OCI-LY1 (cell line): ENCODE measurements around the gene NEUROD6.

Experiments
- H2AFZ ChIP-seq: fragments of 200-600 bp; sonication (generic), shearing (Covaris generic); 2 replicates; pipeline ENCODE4 v1.6.0; 2014; ENCODE audit warnings: antibody characterized with exemption, mild to moderate bottlenecking, low read length
- H3F3A ChIP-seq: fragments of 200-600 bp; sonication (generic), shearing (Covaris generic); 2 replicates; pipeline ENCODE4 v1.6.0; 2014; ENCODE audit warnings: mild to moderate bottlenecking, antibody characterized with exemption, low read length, moderate library complexity; ENCODE audit not compliant: insufficient read depth
- H3K27ac ChIP-seq: fragments of 200-600 bp; sonication (generic); 2 replicates; pipeline ENCODE4 v1.5.1; 2014; ENCODE audit warnings: low read length, mixed run types, mild to moderate bottlenecking, low read depth; ENCODE audit not compliant: poor library complexity, severe bottlenecking
- H3K27me3 ChIP-seq: fragments of 200-600 bp; sonication (generic); 2 replicates; pipeline ENCODE4 v1.6.0; 2014; ENCODE audit warnings: antibody characterized with exemption, mild to moderate bottlenecking, low read length, moderate library complexity; ENCODE audit not compliant: insufficient read depth
- H3K36me3 ChIP-seq: fragments of 200-600 bp; sonication (generic); 2 replicates; pipeline ENCODE4 v1.6.1; 2014; ENCODE audit warnings: mild to moderate bottlenecking, antibody characterized with exemption, low read length, moderate library complexity, mixed read lengths; ENCODE audit not compliant: insufficient read depth
- H3K4me1 ChIP-seq: fragments of 200-600 bp; sonication (generic); 2 replicates; pipeline ENCODE4 v1.5.1; 2014; ENCODE audit warnings: mild to moderate bottlenecking, low read length, moderate library complexity; ENCODE audit not compliant: insufficient read depth, severe bottlenecking
- H3K4me2 ChIP-seq: fragments of 200-600 bp; sonication (generic), shearing (Covaris generic); 2 replicates; pipeline ENCODE4 v1.6.1; 2014; ENCODE audit warnings: low read length
- H3K4me3 ChIP-seq: fragments of 200-600 bp; sonication (generic); 2 replicates; pipeline ENCODE4 v1.5.1; 2014; ENCODE audit warnings: low read length, low read depth, mild to moderate bottlenecking, mixed read lengths; ENCODE audit not compliant: poor library complexity, severe bottlenecking
- H3K79me2 ChIP-seq: fragments of 200-600 bp; shearing (Covaris generic); 2 replicates; pipeline ENCODE4 v1.6.1; 2016; ENCODE audit warnings: mixed run types, low read length, mixed read lengths; ENCODE audit not compliant: insufficient read depth
- H3K9ac ChIP-seq: fragments of 200-600 bp; sonication (generic), shearing (Covaris generic); 2 replicates; pipeline ENCODE4 v1.6.1; 2014; ENCODE audit warnings: mild to moderate bottlenecking, low read length, mixed read lengths
- H3K9me2 ChIP-seq: fragments of 200-600 bp; sonication (generic), shearing (Covaris generic); 2 replicates; pipeline ENCODE4 v1.6.1; 2014; ENCODE audit warnings: low read depth, mild to moderate bottlenecking, low read length, mixed read lengths
- H3K9me3 ChIP-seq: fragments of 200-600 bp; shearing (Covaris generic); 2 replicates; pipeline ENCODE4 v1.6.1; 2014; ENCODE audit warnings: low read length, mixed read lengths
- H4K20me1 ChIP-seq: fragments of 200-600 bp; sonication (generic), shearing (Covaris generic); 2 replicates; pipeline ENCODE4 v1.6.0; 2016; ENCODE audit warnings: mild to moderate bottlenecking, low read length; ENCODE audit not compliant: insufficient read depth
- CTCF ChIP-seq: fragments of 200-600 bp; sonication (generic), shearing (Covaris generic); IDR thresholded peaks from 2 replicates; pipeline ENCODE4 v1.5.1; 2017; ENCODE audit warnings: mild to moderate bottlenecking, antibody characterized with exemption, low read length, moderate library complexity, mixed read lengths
- EZH2 ChIP-seq: fragments of 200-600 bp; sonication (generic), shearing (Covaris generic); IDR thresholded peaks from 2 replicates; pipeline ENCODE4 v1.8.0; 2017; ENCODE audit warnings: borderline replicate concordance, mixed run types, mild to moderate bottlenecking, antibody characterized with exemption, low read length, moderate library complexity, mixed read lengths

Gene NEUROD6

GRCh38 chr7:31345421-31345820 lies 4.9 kb upstream of the NEUROD6 start:
- H3K27ac ChIP-seq, result no peak overlapping the region
- no peak overlapping the region for H3K4me2 ChIP-seq
- TF ChIP-seq EZH2 (no peak), CTCF (no peak)
- no peaks in the 10 kb centered on the region for H3K9me3 ChIP-seq
- H3K9me2 ChIP-seq, result no peaks in the 10 kb centered on the region
- H3K4me1 ChIP-seq, result no peaks in the 10 kb centered on the region
- no peak overlapping the region for H3K9ac ChIP-seq
- no peaks in the 10 kb centered on the region for H3K36me3 ChIP-seq
- H2AFZ ChIP-seq, result no peak overlapping the region
- no peaks in the 10 kb centered on the region for H3F3A ChIP-seq
- no peaks in the 10 kb centered on the region for H3K27me3 ChIP-seq
- H4K20me1 ChIP-seq, result no peaks in the 10 kb centered on the region
- no peak overlapping the region for H3K4me3 ChIP-seq
- H3K79me2 ChIP-seq, result no peaks in the 10 kb centered on the region

GRCh38 chr7:31343516-31344305 lies 3.2 kb upstream of the NEUROD6 start:
- no peak overlapping the region for H3K4me3 ChIP-seq
- H4K20me1 ChIP-seq, result no peaks in the 10 kb centered on the region
- no peaks in the 10 kb centered on the region for H3K4me1 ChIP-seq
- no peak overlapping the region for H3K9ac ChIP-seq
- H3K9me3 ChIP-seq, result no peaks in the 10 kb centered on the region
- no peak overlapping the region for H3K4me2 ChIP-seq
- no peaks in the 10 kb centered on the region for H3F3A ChIP-seq
- H2AFZ ChIP-seq, result no peak overlapping the region; the same call in 1 of the 2 replicates
- no peak overlapping the region for H3K27ac ChIP-seq
- H3K79me2 ChIP-seq, result no peaks in the 10 kb centered on the region
- no peaks in the 10 kb centered on the region for H3K27me3 ChIP-seq
- TF ChIP-seq EZH2, result no peak
- no peak for TF ChIP-seq CTCF
- no peaks in the 10 kb centered on the region for H3K9me2 ChIP-seq
- H3K36me3 ChIP-seq, result no peaks in the 10 kb centered on the region

- no peak overlapping the region for H3K27ac ChIP-seq
- no peaks in the 10 kb centered on the region for H3K36me3 ChIP-seq
- no peaks in the 10 kb centered on the region for H3K27me3 ChIP-seq
- no peaks in the 10 kb centered on the region for H4K20me1 ChIP-seq
- H3K4me3 ChIP-seq, result no peak overlapping the region
- H3F3A ChIP-seq, result no peaks in the 10 kb centered on the region
- no peak overlapping the region for H3K4me2 ChIP-seq
- no peak overlapping the region for H3K9ac ChIP-seq
- H3K4me1 ChIP-seq, result no peaks in the 10 kb centered on the region
- no peaks in the 10 kb centered on the region for H3K9me2 ChIP-seq
- TF ChIP-seq CTCF (no peak), EZH2 (no peak)
- no peaks in the 10 kb centered on the region for H3K79me2 ChIP-seq
- H3K9me3 ChIP-seq, result no peaks in the 10 kb centered on the region
- H2AFZ ChIP-seq, result no peak overlapping the region
These were observed 615 bp upstream of the NEUROD6 start for GRCh38 chr7:31341141-31341540.
